Activated effector memory CD4-positive, alpha-beta T cell treated with Interleukin-2 at 50 U/mL for 16 hours (primary cell): ENCODE data around the gene USH1C.

Experiments used
- DNase-seq: peaks from one replicate; pipeline ENCODE4 v3.0.0-alpha.2; 2020

USH1C gene

DNA sequence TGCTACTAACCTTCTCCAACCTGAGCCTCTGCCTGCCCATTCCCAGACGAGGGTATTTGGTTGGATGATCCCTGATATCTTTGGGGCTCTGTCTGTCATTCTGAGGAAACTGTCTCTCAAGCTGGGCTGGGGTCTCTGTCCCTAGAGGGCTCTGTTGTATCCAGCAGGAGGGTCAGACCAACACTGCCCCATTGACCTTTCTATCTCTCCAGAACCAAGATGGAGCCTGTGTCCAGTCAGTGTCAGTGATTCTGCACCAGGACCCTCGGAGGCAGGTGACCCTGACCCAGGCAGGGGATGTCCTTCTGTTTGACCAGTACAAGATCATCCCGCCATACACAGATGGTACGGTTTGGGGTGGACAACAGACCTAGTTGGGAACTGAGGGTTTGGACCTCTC lies 24.7 kb upstream of the USH1C start:
- DNase-seq = no peak

DNA sequence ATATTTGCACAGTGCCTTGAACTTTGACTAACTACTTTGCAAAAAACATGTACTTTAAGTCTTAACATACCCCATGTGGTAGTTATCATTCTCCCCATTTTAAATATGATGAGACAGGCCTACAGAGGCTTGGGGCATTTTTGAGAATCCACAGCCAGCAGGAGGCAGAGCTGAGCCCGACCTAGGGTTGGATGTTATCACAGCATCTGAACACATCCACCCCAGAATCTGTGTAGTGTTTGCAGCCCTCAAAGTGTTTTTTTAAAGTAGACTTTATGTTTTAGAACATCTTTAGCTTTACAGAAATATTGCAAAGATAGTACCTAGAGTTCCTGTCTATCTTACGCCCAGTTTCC lies 20.4 kb upstream of the USH1C start:
- DNase-seq = no peak

DNA sequence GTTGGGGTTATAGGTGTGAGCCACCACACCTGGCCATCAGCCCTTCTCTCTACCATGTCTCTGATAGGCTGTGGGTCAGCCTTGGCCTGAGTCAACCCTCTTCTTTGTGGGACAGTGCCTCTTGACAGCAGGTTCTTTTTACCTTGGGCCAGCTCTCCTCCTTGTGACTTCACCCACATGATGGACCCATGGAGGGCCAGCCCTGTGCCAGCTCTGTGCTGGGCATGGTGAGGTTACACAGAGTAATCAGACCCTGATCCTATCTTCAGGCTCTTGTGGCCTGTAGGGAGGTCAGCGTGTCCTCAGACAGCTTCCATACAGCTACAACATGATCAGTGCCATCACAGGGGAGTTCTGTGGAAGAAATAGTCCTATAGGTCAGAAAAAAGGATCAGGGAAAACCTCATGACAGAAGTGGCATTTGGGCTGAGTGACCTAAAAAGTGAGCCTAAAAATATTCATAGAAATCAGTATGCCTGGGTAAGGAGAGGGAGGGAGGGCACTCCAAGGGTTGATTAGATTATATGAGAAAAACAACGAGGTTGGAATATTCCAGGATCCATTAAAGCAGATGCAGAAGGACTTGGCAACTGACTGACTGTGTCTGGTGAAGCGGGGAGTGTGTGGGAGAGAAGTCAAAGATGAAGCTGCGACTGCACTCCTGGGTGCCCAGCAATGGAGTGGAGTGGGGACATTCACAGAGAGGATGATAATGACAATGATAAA lies 19.9 kb upstream of the USH1C start:
- DNase-seq = no peak

DNA sequence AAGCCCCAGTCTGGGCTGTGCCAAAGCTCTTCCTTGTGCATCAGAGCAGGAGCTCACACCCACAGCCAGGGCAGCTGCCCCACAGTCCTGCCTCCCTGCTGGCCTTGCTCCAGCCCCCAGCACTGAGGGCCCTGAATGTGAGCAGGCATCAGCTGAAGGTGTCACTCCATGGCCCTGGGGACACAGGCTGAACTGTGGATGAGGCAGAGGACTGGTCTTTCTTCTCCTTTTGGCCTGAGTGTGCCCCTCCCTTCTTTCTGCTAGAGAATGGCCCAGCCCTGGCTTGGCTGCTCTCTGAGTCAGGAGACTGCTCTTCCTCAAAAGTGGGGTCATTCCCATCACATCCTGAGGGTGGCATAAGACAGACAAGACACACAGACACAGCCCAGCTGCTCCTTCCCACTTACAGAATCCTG lies 19.0 kb upstream of the USH1C start:
- no peak for DNase-seq

DNA sequence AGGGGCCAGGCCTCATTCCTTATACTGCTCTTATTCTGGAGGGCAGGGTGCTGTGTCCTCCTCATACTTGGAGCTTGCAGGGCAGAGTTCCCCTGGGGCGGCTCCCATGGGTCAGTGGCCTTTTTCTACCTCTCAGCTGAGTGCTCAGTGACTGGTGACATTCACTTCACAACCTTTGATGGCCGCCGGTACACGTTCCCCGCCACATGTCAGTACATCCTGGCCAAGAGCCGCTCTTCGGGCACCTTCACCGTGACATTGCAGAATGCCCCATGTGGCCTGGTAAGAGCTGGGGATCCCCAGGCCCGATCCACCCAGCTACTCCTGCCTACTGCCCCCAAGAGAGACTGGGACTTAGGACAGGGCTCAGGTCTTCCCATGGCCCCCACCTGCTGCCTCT lies 17.3 kb upstream of the USH1C start:
- DNase-seq = no peak

DNA sequence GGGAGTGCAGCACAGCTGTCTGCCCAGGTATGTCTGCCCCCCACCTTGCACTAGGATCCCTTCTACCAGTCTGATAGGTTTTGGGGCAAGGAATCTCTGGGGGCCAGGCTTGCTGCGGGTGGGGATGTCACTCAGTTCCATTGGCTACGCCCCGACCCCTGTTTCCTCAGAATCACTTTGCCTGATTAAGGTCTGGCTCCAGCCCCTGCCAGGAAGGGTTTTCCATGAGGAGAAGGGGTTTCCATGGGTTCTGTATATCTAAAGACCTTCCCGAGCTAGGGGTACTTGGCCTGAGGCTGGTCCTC lies 16.8 kb upstream of the USH1C start:
- no peak for DNase-seq

DNA sequence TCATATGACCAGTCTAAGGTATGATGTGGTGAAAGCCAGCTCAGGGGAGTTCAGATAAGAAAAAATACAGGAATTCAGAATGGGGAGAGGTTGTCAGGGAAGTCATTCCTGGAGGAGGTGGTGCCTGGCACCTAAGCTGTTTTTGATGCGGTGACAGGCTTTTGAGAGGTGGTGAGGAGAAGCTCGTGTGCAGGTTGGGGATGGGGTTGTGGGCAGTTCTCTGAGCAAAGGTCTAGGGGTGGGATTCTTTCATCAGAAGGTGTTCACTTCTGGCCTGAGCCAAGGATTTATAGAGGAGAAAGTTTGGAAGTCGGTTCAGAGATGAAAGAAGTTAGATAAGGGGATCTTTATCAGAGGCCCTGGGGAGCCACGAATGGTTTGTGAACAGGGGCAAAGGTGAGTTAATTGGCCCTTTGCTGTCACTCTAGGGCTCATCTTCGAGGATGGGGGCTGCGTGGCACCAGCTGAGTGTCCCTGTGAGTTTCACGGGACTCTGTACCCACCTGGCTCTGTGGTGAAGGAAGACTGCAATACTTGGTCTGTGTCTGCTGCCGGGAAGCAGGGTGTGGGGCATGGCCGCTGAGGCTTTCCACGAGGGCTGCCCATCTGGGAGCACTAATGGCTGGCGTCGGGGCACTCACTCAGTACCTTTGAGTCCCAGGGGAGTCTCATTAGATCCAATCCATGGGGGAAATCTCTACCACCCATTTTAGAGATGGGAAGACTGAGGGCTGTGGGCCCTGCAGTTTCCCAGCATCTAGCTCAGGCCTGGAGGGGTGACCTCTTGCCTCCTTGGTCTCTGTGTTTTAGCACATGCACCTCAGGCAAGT lies 16.3 kb upstream of the USH1C start:
- DNase-seq = no peak

DNA sequence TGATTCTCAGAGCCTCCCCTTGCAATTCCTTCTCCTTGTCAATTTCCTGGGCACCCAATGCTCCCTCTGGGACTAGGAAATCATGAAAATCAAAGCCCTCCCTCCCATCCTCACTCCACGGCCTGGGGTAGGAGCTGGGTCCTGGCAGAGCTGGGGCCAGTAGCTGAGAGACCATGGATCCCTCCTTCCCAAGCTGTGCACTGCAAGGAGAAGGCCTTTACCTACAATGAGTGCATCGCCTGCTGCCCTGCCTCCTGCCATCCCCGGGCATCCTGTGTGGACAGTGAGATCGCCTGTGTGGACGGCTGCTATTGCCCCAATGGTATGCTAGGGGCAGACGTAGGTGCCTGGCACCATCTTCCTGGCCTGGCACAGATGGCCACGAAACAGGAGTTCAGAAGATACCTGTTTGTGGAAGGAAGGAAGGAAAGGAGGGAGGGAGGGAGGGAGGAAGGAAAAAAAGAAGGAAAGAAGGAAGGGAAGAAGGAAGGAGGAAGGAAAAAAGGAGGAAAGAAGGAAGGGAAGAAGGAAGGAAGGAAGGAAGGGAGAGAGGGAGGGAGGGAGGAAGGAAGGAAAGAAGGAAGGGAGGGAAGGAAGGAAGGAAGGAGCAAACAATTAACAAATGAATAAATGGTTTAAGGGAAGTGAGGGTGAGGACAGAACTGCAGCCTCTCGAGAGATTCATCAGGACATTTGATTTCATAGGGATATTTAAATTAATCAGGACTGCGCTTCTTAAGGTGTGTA lies 15.3 kb upstream of the USH1C start:
- no peak for DNase-seq

DNA sequence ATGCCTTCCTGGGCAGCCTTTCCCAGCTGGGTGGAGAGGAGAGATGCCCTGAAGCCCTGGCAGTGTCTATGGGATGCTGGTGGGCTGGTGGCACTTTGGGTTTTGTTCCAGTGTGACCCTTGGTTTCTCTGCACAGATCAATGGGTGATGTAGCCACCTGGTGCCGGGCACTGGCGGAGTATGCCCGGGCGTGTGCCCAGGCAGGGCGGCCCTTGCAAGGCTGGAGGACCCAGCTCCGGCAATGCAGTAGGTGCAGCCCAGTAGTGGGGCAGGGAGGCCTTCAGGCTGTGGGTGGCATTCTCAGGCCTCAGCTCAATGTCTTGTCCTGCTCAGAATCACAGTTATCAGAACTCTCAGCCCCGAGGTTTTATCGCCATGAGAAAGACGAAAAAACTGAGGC lies 14.7 kb upstream of the USH1C start:
- DNase-seq = no peak

DNA sequence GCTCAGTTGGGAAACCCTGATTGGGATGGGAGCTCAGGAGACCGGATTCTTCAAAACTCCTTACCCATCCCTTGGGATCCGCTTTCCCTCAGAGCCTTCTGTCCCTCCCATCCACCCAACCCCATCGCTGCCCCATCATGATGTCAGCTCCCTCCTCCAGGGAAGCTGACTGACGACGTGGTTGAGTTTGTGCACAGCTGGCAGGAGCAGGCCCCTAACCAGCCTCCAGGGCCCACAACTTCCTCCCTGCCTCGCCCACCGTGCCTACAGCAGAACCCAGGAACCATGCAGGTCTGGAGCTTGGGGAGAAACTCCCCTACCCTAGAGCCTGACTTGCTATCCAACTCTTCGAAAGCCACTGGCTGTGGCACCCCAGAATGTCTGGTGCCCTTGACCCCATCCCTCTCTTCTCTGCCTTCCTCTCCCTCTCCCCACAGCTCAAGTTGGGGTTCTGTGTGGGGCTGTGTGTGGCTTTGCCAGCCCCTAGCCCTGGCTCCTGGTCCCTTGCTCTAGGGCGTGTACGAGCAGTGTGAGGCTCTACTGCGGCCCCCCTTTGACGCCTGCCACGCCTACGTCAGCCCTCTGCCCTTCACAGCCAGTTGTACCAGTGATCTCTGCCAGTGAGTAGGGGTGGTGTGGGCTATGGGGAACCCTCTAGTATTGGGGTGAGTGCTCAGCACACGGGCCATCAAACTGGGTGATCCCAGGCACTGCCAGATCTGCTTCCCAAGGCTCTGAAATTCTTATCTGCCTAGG lies 14.0 kb upstream of the USH1C start:
- no peak for DNase-seq

DNA sequence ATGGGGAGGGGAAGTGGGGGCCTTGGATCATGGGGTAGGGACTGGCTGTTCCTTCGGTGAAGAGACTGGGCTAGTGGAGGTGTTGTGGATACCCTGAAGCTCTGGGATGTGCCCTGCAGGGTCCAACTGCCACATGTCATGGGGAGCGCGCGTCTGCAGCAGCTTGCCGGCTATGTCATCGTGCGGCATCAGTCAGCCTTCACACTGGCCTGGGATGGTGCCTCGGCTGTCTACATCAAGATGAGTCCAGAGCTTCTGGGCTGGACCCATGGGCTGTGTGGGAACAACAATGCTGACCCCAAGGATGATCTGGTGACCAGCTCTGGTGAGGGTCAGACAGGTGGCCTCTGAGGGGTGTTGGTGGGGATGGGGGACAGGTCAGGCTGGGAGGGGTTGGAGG lies 12.8 kb upstream of the USH1C start:
- DNase-seq = no peak

DNA sequence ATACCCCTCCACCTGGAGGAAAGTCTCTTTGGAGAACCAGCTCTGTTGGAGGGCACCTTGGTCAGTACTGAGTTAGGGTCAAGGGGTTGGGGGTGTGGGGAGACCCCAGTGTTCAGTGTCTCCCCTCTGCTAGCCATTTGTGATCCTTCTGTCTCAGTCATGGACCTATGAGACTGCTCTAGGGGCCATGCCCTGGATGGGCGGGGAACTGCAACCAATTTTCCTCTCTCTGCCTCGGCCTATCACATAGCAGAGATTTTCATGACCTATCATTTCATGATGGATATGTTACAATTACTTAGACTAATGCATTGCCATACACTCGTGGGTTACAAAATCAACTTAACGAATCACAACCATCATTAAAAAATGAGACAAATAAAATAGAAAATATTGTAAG lies 10.3 kb upstream of the USH1C start:
- no peak for DNase-seq

DNA sequence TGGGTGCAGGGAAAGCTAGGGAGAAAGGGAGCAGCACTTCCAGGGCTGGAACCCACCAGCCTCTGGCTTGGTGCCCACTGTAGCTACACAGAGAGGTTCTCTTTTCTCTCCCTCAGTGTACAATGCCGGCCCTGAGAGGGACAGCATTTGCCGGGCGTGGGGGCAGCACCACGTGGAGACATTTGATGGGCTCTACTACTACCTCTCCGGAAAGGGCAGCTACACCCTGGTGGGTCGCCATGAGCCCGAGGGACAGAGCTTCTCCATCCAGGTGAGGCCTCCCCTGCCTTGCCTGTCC lies 9.0 kb upstream of the USH1C start:
- DNase-seq = no peak

DNA sequence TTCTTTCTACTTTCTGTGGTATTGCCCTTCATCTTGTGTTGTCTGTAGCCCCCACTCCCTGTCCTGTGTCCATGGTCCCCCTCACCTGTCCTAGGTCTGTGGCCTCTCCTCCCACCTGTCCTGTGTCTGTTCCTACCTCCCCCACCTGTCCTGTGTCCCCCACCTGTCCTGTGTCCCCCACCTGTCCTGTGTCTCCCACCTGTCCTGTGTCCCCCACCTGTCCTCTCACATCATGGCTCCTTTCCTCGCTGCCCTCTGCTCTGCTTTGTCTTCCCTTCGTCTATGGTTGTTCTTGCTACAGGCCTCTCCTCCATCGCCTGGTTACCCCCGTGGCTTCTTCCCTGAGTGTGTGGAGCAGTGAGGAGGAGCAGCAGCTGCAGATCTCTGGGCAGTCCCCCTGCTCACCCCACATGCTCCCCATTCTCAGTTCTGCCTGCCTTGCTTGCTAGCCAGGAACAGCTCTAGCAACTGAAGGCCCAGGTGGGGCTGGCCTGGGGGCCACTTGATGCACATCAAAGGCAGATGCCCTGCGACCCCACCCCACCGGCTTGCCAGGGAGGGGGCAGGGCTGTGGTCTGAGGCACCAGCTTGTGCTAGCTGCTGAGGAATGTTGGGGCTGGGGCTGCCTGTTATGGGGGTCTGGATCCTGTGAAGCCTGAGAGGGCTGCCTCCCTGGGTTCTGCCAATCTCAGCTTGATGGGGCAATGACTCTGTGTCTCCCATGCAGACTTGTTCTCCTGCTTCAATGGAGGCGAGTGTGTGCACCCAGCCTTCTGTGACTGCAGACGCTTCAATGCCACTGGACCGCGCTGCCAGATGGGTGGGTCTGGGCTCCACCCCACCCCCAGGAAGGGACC lies 8.4 kb upstream of the USH1C start:
- no peak for DNase-seq

DNA sequence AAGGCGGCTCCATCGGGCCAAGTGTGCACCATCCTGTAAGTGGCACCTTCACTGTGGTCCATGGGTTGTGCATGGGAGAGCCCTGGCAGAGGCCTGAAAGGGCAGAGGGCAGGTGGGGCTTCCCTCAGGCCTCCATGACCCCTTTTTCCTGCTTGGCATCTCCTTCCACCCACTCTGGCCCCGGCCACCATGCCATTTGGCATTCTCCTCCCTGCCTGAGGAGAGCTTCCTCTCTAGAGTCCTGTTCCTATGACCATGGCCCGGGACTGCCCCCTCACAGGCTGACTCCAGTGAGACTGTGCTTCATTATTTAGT lies 7.8 kb upstream of the USH1C start:
- no peak for DNase-seq

DNA sequence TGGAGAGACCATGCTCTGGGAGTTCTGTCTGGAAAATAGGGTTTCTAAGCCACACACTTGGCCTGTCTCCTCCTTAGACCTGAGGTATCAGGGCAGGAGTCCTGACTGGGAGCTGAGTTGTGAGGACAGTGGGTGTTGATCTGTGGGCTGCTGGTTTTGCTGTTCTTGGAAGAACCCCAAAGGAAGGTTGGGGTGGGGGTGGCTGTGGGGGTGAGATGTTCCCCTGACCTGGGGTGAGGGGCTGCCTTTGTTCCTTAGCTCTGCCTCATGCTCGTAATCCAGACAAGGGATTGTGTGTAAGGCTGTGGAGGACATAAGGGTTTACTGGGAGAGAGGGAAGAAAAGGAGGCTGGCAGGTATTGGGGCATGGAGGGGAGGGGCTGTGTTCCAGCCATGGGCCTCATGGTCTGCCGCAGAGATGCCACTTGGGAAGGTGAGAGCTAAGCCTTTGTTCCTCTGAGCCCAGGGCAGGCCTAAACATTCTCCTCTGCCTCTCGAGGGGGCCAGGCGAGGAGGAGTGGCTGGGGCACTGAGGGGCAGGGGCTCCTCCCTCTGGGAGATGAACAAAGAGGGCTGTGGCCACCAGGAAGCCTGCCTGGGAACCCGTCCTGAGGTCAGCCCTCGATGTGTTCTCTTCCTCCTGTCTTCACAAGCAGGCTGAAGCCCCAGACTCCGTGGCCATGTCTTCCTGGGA lies 7.3 kb upstream of the USH1C start:
- no peak for DNase-seq

DNA sequence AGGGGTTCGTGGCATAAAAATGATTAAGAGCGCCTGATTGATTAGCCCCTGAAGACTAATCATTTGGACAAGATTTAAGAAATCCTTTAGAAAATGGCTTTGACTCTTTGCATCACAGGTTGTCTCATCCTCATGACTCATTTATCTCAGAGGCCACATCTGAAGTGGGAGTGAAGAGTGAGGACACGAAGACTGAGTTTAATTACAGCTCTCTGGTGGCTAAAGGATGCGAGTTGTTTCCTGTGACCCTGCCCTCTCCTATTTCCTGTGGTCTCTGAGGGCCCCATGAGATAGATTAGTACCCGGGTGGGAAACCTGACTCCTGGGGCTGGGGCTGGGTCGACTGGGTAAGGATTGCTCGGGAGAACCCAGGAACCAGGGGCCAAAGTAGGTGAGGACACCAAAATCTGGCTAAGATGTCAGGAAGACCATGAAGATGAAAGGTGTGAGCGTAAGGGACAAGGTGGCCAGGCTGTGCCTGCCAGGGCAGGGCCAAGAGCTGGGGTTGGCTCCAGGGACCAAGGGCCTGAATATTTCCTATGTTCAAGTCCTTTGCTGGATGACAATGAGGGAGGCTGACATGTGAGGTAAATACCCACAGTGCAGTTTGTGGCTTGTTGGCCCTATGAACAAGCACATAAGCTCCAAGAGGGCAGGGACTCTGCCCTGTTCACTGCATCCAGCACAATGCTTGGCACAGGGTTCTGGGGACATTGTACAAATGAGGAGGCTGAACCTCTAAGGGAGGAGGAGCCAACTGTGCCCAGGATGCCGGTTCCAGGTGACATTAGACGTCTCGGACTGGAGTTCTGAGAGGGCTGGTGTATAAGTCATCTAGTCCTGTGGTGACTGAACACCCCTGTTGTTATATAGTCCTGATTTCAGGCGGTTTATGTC lies 6.5 kb upstream of the USH1C start:
- no peak for DNase-seq

DNA sequence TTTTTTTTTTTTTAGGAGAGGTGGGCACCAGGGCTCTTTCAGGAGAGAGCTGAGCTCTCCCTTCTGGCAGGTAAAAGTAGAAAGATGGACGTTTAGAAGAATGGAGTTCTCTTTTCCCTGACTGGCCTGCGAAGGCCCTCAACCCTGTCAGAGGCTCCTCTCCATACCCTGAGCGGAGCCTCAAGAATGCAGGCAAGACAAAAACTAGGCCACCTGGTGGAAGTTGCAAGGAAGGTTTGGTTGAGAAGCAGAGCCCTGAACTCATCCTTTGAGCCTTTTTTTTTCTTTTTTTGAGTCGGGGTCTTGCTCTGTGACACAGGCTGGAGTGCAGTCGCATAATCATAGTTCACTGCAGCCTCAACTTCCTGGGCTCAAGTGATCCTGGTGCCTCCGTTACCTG lies 4.2 kb upstream of the USH1C start:
- DNase-seq = no peak

DNA sequence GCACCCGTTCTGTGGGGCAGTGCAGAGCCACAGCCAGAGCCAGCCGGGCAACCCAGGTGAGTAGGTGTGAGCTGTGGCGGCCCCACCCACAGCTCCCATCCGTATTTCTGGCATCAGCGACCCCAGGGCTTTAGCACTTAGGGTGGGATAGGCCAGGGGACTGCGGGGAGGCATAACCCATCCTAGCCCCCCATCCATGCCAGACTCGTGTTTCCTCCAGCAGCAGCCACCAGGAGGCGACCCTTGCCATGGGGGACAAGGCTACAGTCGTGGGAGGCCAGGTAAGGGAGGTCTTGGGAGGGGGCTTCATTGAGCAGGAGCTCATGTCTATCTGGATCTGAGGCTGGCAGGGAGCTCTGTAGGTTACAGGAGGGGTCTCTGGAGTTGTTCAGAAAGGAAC lies 3.7 kb upstream of the USH1C start:
- DNase-seq = no peak

DNA sequence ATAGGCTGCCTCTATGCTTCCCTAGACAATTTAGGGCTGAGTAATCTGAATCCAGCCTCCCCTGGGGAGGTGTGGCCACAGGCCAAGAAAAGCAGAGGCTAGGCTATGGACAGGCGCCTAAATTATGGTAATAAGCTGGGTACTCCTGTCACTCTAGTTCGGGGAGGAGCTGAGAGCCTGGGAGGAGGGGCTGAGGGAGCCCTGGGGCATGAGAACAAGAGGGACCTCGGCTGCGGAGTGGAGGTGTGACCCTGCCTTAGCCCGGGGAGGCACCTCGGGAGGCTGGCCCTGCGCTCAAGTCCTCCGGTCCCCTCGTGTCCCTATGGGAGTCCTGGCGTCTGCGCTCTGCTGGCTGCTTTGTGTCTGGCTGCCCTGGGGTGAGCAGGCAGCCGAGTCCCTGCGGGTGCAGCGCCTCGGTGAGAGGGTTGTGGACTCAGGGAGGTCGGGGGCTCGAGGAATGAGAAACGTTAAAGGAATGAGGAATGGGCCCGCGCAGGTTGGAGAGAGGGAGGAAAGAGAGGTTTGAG lies 2.9 kb upstream of the USH1C start, which contains the start of gene OTOG:
Gene OTOG, plus strand, starts transcription at position 209 of the 527 bp plus-strand sequence. Its CDS starts 114 bp downstream, at position 323.
- DNase-seq = no peak

DNA sequence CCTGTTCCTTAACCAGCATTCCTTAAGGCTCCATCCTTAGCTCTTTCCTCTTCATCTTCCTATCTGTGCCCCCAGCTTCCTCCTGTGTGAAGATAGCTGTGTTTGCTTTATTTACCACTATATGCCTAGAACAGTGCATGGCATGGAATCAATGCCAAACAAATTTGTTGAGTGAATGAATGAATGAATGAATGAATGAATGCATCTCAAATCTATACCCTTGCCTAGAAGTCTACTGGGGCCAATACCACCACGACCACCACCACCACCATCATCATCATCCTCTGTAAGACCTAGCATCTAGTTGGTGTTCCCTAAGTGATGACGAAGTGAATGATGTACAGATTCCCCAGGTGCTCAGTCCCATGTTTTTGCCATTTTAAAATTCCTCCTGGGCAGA lies 2.0 kb upstream of the USH1C start:
- no peak for DNase-seq
